GM12878 (cell line): ENCODE results near the gene MAP7D2. TPM values are rescaled to one million over a fixed set of nuclear protein-coding genes. Genes with fewer than 3 reads are reported as not detected.

ENCODE experiments used
- ATAC-seq: fragments of 200-7000 bp; cut with Tn5 transposase; 3 replicates; pipeline ENCODE4 v1.9.1; 2020; ENCODE audit warnings: mild to moderate bottlenecking, moderate library complexity
- BruUV-seq: library from RNA; stranded (reverse); fragments of 400-500 nt; replicated peaks from 2 replicates; lab custom pipeline; 2021; lab: Mats Ljungman, UMichigan
- CTCF ChIA-PET: fragments of 300-600 bp; sonication (Branson Sonifier 250); formaldehyde crosslinking; extraction: SDS; loops from one replicate; lab custom pipeline; 2021; ENCODE audit warnings: inconsistent platforms; lab: Yijun Ruan, JAX
- POLR2A ChIA-PET: fragments of 350-600 bp; formaldehyde crosslinking; extraction: SDS; loops from one replicate; lab custom pipeline; 2021; ENCODE audit warnings: inconsistent platforms; lab: Charles Lee
- RAD21 ChIA-PET: fragments of 300-600 bp; sonication (Branson Sonifier 250); formaldehyde crosslinking; loops from one replicate; lab custom pipeline; 2023; ENCODE audit warnings: antibody characterized with exemption; ENCODE audit not compliant: unreplicated experiment; lab: Charles Lee
- SMC1A ChIA-PET: fragments of 300-600 bp; sonication (Branson Sonifier 250); formaldehyde crosslinking; loops from one replicate; lab custom pipeline; 2023; ENCODE audit not compliant: unreplicated experiment, uncharacterized antibody; lab: Charles Lee
- DNase-seq: peaks from one replicate; pipeline ENCODE4 v3.0.0-alpha.2; 2011; ENCODE audit warnings: low read depth, low spot score
- FAIRE-seq: peaks from 3 replicates; lab custom pipeline; 2011; peaks lifted over from hg19 to GRCh38; lab: Jason Lieb, UNC
- H2AFZ ChIP-seq: 2 replicates; pipeline ENCODE4 v1.6.0; 2011; ENCODE audit warnings: low read depth, low read length, control low read depth; ENCODE audit not compliant: control insufficient read depth
- H3K27ac ChIP-seq: 2 replicates; pipeline ENCODE4 v1.5.1; 2011; ENCODE audit warnings: control low read depth; ENCODE audit not compliant: control insufficient read depth, insufficient read depth
- H3K27me3 ChIP-seq, 2 experiments: replicated peaks in 1 of 2; 2 replicates each; pipeline versions ENCODE4 v1.6.0 to v1.6.1; 2011; ENCODE audit warnings: low read length in 1 of 2; ENCODE audit not compliant: control insufficient read depth in 2 of 2, insufficient read depth in 2 of 2
- H3K36me3 ChIP-seq, 2 experiments: 2 replicates each; pipeline ENCODE4 v1.5.1; 2011; ENCODE audit warnings: low read length in 1 of 2; ENCODE audit not compliant: control insufficient read depth in 2 of 2, insufficient read depth in 2 of 2
- H3K4me1 ChIP-seq: 2 replicates; pipeline ENCODE4 v1.6.1; 2011; ENCODE audit warnings: mild to moderate bottlenecking, low read length, moderate library complexity, mixed read lengths; ENCODE audit not compliant: control insufficient read depth, insufficient read depth
- H3K4me2 ChIP-seq: 2 replicates; pipeline ENCODE4 v1.6.0; 2011; ENCODE audit warnings: control low read depth; ENCODE audit not compliant: control insufficient read depth, insufficient read depth
- H3K4me3 ChIP-seq: fragments of 200-600 bp; sonication (generic); 2 replicates; pipeline ENCODE4 v1.5.1; 2016
- H3K79me2 ChIP-seq: 2 replicates; pipeline ENCODE4 v1.6.0; 2011; ENCODE audit warnings: low read length; ENCODE audit not compliant: control insufficient read depth, insufficient read depth
- H3K9ac ChIP-seq: 2 replicates; pipeline ENCODE4 v1.8.0; 2011; ENCODE audit warnings: low read length, control low read depth, mixed read lengths; ENCODE audit not compliant: control insufficient read depth, insufficient read depth
- H3K9me3 ChIP-seq: replicated peaks from 3 replicates; pipeline ENCODE4 v1.5.1; 2011; ENCODE audit warnings: mild to moderate bottlenecking, low read length; ENCODE audit not compliant: control insufficient read depth, insufficient read depth
- H4K20me1 ChIP-seq: 2 replicates; pipeline ENCODE4 v1.6.0; 2011; ENCODE audit not compliant: control insufficient read depth, insufficient read depth
- BRCA1 ChIP-seq: IDR thresholded peaks from 2 replicates; pipeline ENCODE4 v1.6.1; 2011; ENCODE audit warnings: low read depth, low read length, improper control_type of control experiment
- CREM ChIP-seq: IDR thresholded peaks from 2 replicates; pipeline ENCODE4 v1.6.1; 2014; ENCODE audit warnings: antibody characterized with exemption, low read depth
- KDM1A ChIP-seq: fragments of 200-600 bp; sonication (generic); IDR thresholded peaks from 2 replicates; pipeline ENCODE4 v1.6.1; 2016; ENCODE audit warnings: borderline replicate concordance
- NR2C2 ChIP-seq: IDR thresholded peaks from 2 replicates; pipeline ENCODE4 v1.6.1; 2011; ENCODE audit warnings: borderline replicate concordance, low read depth; ENCODE audit not compliant: control insufficient read depth, insufficient read length
- NR2F1 ChIP-seq: fragments of 450-650 bp; conservative IDR thresholded peaks from 2 replicates; pipeline ENCODE4 v1.6.1; 2017; ENCODE audit warnings: mild to moderate bottlenecking
- POLR2AphosphoS2 ChIP-seq: IDR thresholded peaks from 2 replicates; pipeline ENCODE4 v1.6.1; 2011; ENCODE audit warnings: low read depth, mild to moderate bottlenecking, low read length, improper control_type of control experiment, moderate library complexity
- RAD21 ChIP-seq: IDR thresholded peaks from 2 replicates; pipeline ENCODE4 v1.6.1; 2011; ENCODE audit warnings: mild to moderate bottlenecking, low read depth, low read length, moderate library complexity; ENCODE audit not compliant: insufficient read depth
- RELB ChIP-seq: fragments of 450-650 bp; IDR thresholded peaks from 2 replicates; pipeline ENCODE4 v1.6.1; 2017; ENCODE audit warnings: low read depth, mild to moderate bottlenecking, moderate library complexity
- SREBF1 ChIP-seq: IDR thresholded peaks from 2 replicates; pipeline ENCODE4 v1.6.1; 2012; ENCODE audit warnings: mild to moderate bottlenecking, low read length
- TBL1XR1 ChIP-seq: IDR thresholded peaks from 2 replicates; pipeline ENCODE4 v1.6.1; 2012; ENCODE audit warnings: low read depth, low read length, improper control_type of control experiment
- WGBS: methylation state at CpG from one replicate; pipeline ENCODE4 v1.1.6; 2016; ENCODE audit warnings: low lambda C conversion rate; ENCODE audit not compliant: insufficient replicate concordance, insufficient coverage; ENCODE audit errors: missing lambda C conversion rate; 5-methylcytosine and 5-hydroxymethylcytosine counted together
- in situ Hi-C: fragments of 300-500 bp; cut with MboI; formaldehyde crosslinking; loops from 9 replicates; pipeline ENCODE4 v1.14.3; 2018; ENCODE audit warnings: mixed read lengths
- intact Hi-C: fragments of 100-400 bp; cut with micrococcal nuclease; formaldehyde crosslinking; loops from one replicate; pipeline ENCODE4 v1.14.2; 2022; ENCODE audit not compliant: unreplicated experiment
- polyA plus RNA-seq, 11 experiments: library from polyadenylated mRNA; depleted of rRNA in 4 of 11; unstranded in 6 of 11; stranded (reverse) in 5 of 11; fragments of >200 nt; fragmentation: Nextera tagmentation in 4 of 11; fragmentation: Illumina TruSeq in 1 of 11; extraction: Ambion mirVana in 4 of 11; extraction: Trizol in 1 of 11; gene quantifications; 1 replicate in 1 of 11; 2 replicates in 10 of 11; pipeline versions ENCODE4 v1.2.1 to v1.2.3, GENCODE V29; 2011 to 2016; ENCODE audit warnings: inconsistent platforms in 2 of 11, missing spikeins in 2 of 11, low read depth in 1 of 11
- total RNA-seq, 4 experiments: library from RNA; depleted of rRNA in 3 of 4; stranded (reverse); fragments of >200 nt in 3 of 4; fragmentation: Illumina TruSeq in 1 of 4; extraction: Trizol in 1 of 4; gene quantifications; 2 replicates each; pipeline versions ENCODE4 v1.2.1 to v1.2.3, GENCODE V29; 2013 to 2021
- TF ChIP-seq, protein P1 (sequence below): IDR thresholded peaks from 2 replicates; pipeline ENCODE4 v1.6.1; 2012; ENCODE audit warnings: low read depth, low read length, improper control_type of control experiment

Gene MAP7D2
- total and polyA plus RNA-seq, 10 of the 15 experiments (the other 5 are each of a cell fraction or from before 2014, with no cell fraction given) = 0.06 to 18.4 (median 0.22) TPM

DNA sequence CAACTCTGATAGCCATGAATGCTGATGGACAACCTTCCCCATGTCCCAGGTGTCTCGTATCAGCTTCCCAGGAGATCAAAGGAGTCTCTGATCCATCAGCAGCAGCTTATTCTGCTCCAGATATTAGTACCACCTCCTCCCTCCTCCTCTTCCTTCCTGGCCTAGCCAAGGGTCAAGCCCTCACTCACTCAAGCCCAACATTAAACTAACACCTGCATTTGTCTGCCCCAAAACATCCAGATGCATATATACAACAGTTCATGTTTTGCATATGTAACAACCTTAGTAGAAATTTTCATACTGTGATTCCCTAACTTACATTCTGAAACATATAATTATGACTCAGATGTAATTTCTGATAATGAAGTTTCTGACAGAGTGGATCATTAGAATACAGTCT, 155.8 kb downstream of the MAP7D2 start:
- 45% methylated on average over 1 of the region's 1 CpG for WGBS
- peak; percentile 65 for FAIRE-seq

More for the DNA sequence above, 155.8 kb downstream of the MAP7D2 start:
- SMC1A ChIA-PET = interaction anchor here (0.5 kb wide), 1 partner anchor 42 kb away, joined by 3 read pairs; no protein-coding TSS in a partner anchor
- no TSS peak for BruUV-seq
- intact Hi-C loops (no loop called here), in situ Hi-C loops (no loop called here)
- Histone ChIP-seq H3K4me1 (peaks cover 6% of the 10 kb centered on the region), H3K4me2 (no peak overlapping the region; the same call in 1 of the 2 replicates), H3K9ac (no peak overlapping the region), H3K9me3 (no peaks in the 10 kb centered on the region), H3K27ac (no peak overlapping the region), H3K36me3 (no peaks in the 10 kb centered on the region), H2AFZ (no peak overlapping the region), H4K20me1 (no peaks in the 10 kb centered on the region), H3K79me2 (no peaks in the 10 kb centered on the region)
- ATAC-seq (no peak), DNase-seq (no peak)
- RAD21 ChIA-PET = no interaction called here
- TF ChIP-seq BRCA1 = no peak
- TF ChIP-seq NR2F1 = no peak
- TF ChIP-seq TBL1XR1 = no peak
- no peak for TF ChIP-seq SREBF1
- TF ChIP-seq RELB = no peak
- no peak for TF ChIP-seq KDM1A
- TF ChIP-seq, protein P1, sequence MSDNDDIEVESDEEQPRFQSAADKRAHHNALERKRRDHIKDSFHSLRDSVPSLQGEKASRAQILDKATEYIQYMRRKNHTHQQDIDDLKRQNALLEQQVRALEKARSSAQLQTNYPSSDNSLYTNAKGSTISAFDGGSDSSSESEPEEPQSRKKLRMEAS = no peak
- no peak for TF ChIP-seq NR2C2
- TF ChIP-seq CREM = no peak
- no peak for TF ChIP-seq POLR2AphosphoS2
- no peak for TF ChIP-seq RAD21
- TF ChIP-seq, all 136 proteins: peak for 0
- ChIA-PET CTCF (no interaction called here), POLR2A (no interaction called here)
- no peak overlapping the region for H3K4me3 ChIP-seq
- no peaks in the 10 kb centered on the region for H3K27me3 ChIP-seq
